K562 (cell line): ENCODE results near the gene HOXB7. TPM values are rescaled to one million over a fixed set of nuclear protein-coding genes. Genes with fewer than 3 reads are reported as not detected.
A peak's percentile ranks its signal among the peaks of the same experiment; 100 is the strongest.

Experiments used
- ATAC-seq: fragments of 200-7000 bp; cut with Tn5 transposase; 3 replicates; pipeline ENCODE4 v1.9.1; 2020; ENCODE audit warnings: moderate library complexity
- BruUV-seq: library from RNA; stranded (reverse); fragments of 400-500 nt; replicated peaks from 2 replicates; lab custom pipeline; 2021; lab: Mats Ljungman, UMichigan
- CTCF ChIA-PET: fragments of 300-600 bp; formaldehyde crosslinking; extraction: SDS; loops from one replicate; lab custom pipeline; 2021; ENCODE audit warnings: low intra/inter-chr PET ratio; lab: Yijun Ruan, JAX
- POLR2A ChIA-PET: fragments of 300-600, 350-650 bp; sonication (Branson Sonifier 250); formaldehyde crosslinking; extraction: SDS; loops from one replicate; lab custom pipeline; 2021; ENCODE audit warnings: antibody characterized with exemption, inconsistent platforms; lab: Yijun Ruan, JAX
- DNase-seq, 4 experiments: peaks; one replicate each; pipeline versions ENCODE4 v3.0.0 to v3.0.0-alpha.2; 2011 to 2018; ENCODE audit warnings: low spot score in 3 of 4, mixed read lengths in 3 of 4; ENCODE audit errors: extremely low read depth in 1 of 4
- FAIRE-seq: peaks from 2 replicates; lab custom pipeline; 2011; peaks lifted over from hg19 to GRCh38; lab: Jason Lieb, UNC
- H2AFZ ChIP-seq: 2 replicates; pipeline ENCODE4 v1.6.0; 2011; ENCODE audit warnings: low read depth, low read length, control low read depth, inconsistent platforms
- H3K27ac ChIP-seq: fragments of 200-600 bp; 3 replicates; pipeline ENCODE4 v1.8.0; 2011; ENCODE audit warnings: low read depth, mild to moderate bottlenecking, control low read depth, inconsistent platforms, low read length, moderate library complexity, mixed read lengths; ENCODE audit errors: extremely low read depth
- H3K27me3 ChIP-seq, 2 experiments: fragments of 300-600 bp in 1 of 2; 2 replicates in 1 of 2; 3 replicates in 1 of 2; pipeline versions ENCODE4 v1.6.0 to v1.8.0; 2011; ENCODE audit warnings: inconsistent platforms in 2 of 2, low read length in 2 of 2, mild to moderate bottlenecking in 1 of 2, mixed read lengths in 1 of 2, moderate library complexity in 1 of 2; ENCODE audit not compliant: control insufficient read depth in 2 of 2, insufficient read depth in 2 of 2
- H3K36me3 ChIP-seq: fragments of 300-600 bp; 3 replicates; pipeline ENCODE4 v1.8.0; 2011; ENCODE audit warnings: mild to moderate bottlenecking, low read length, inconsistent platforms; ENCODE audit not compliant: control insufficient read depth, insufficient read depth
- H3K4me1 ChIP-seq, 2 experiments: fragments of 200-600 bp in 1 of 2; replicated peaks in 1 of 2; 2 replicates in 1 of 2; 3 replicates in 1 of 2; pipeline versions ENCODE4 v1.5.1 to v1.8.0; 2011; ENCODE audit warnings: inconsistent platforms in 2 of 2, low read length in 2 of 2, mild to moderate bottlenecking in 1 of 2, mixed read lengths in 1 of 2, moderate library complexity in 1 of 2; ENCODE audit not compliant: control insufficient read depth in 2 of 2, insufficient read depth in 2 of 2
- H3K4me2 ChIP-seq: 2 replicates; pipeline ENCODE4 v1.6.1; 2011; ENCODE audit warnings: low read length, control low read depth, inconsistent platforms, mixed read lengths; ENCODE audit not compliant: insufficient read depth
- H3K4me3 ChIP-seq: fragments of 200-600 bp; sonication (generic), shearing (Covaris generic); 2 replicates; pipeline ENCODE4 v1.5.1; 2016; ENCODE audit warnings: control low read depth, inconsistent platforms
- H3K79me2 ChIP-seq: fragments of 200-600 bp; 3 replicates; pipeline ENCODE4 v1.8.0; 2011; ENCODE audit warnings: low read length, inconsistent platforms; ENCODE audit not compliant: control insufficient read depth, insufficient read depth
- H3K9ac ChIP-seq, 2 experiments: 2 replicates each; pipeline versions ENCODE4 v1.6.0 to v1.6.1; 2011; ENCODE audit warnings: low read depth in 2 of 2, low read length in 2 of 2, control low read depth in 1 of 2, inconsistent platforms in 1 of 2, mild to moderate bottlenecking in 1 of 2, mixed read lengths in 1 of 2; ENCODE audit not compliant: insufficient read depth in 1 of 2
- H3K9me1 ChIP-seq: one replicate; pipeline ENCODE4 v1.6.0; 2011; ENCODE audit warnings: inconsistent platforms, mild to moderate bottlenecking, low read length, moderate library complexity; ENCODE audit not compliant: control insufficient read depth, insufficient read depth
- H3K9me3 ChIP-seq: replicated peaks from 2 replicates; pipeline ENCODE4 v1.5.1; 2011; ENCODE audit warnings: low read depth, low read length, inconsistent platforms; ENCODE audit not compliant: control insufficient read depth, insufficient read depth
- H4K20me1 ChIP-seq: replicated peaks from 2 replicates; pipeline ENCODE4 v1.6.1; 2011; ENCODE audit warnings: low read length, inconsistent platforms, mixed read lengths; ENCODE audit not compliant: control insufficient read depth, insufficient read depth
- ARID1B ChIP-seq: fragments of 450-650 bp; IDR thresholded peaks from 2 replicates; pipeline ENCODE4 v1.6.1; 2016; ENCODE audit warnings: antibody characterized with exemption, mild to moderate bottlenecking, inconsistent platforms
- C11orf30 ChIP-seq: fragments of 450-650 bp; IDR thresholded peaks from 2 replicates; pipeline ENCODE4 v1.6.1; 2016; ENCODE audit warnings: low read depth, mild to moderate bottlenecking
- CEBPZ ChIP-seq: fragments of 150-350 bp; IDR thresholded peaks from 2 replicates; pipeline ENCODE4 v1.6.1; 2014; ENCODE audit warnings: low read depth, mild to moderate bottlenecking, low read length, borderline replicate concordance
- E2F5 ChIP-seq: sonication (generic); formaldehyde crosslinking; IDR thresholded peaks from 2 replicates; pipeline ENCODE4 v1.8.0; 2022; ENCODE audit warnings: mild to moderate bottlenecking, missing genetic modification reagents
- GTF2E2 ChIP-seq: fragments of 200-800 bp; sonication (Bioruptor generic); IDR thresholded peaks from 2 replicates; pipeline ENCODE4 v1.6.1; 2016; ENCODE audit warnings: missing genetic modification characterization, missing compliant biosample characterization
- MAFF ChIP-seq: IDR thresholded peaks from 2 replicates; pipeline ENCODE4 v1.6.1; 2012; ENCODE audit warnings: low read length, improper control_type of control experiment
- MAFK ChIP-seq: IDR thresholded peaks from 2 replicates; pipeline ENCODE4 v1.6.1; 2011; ENCODE audit warnings: low read length, improper control_type of control experiment
- MAX ChIP-seq: sonication (generic); formaldehyde crosslinking; IDR thresholded peaks from 2 replicates; pipeline ENCODE4 v1.9.0; 2022; ENCODE audit warnings: mild to moderate bottlenecking, missing genetic modification reagents
- MEIS2 ChIP-seq: fragments of 450-650 bp; IDR thresholded peaks from 2 replicates; pipeline ENCODE4 v1.6.1; 2014; ENCODE audit warnings: mild to moderate bottlenecking; ENCODE audit not compliant: partially characterized antibody
- PKNOX1 ChIP-seq: fragments of 450-650 bp; IDR thresholded peaks from 2 replicates; pipeline ENCODE4 v1.6.1; 2016
- POLR2G ChIP-seq: fragments of 200-400 bp; formaldehyde crosslinking; IDR thresholded peaks from 2 replicates; pipeline ENCODE4 v1.6.1; 2017; ENCODE audit warnings: low read depth, mild to moderate bottlenecking, antibody characterized with exemption, low read length, moderate library complexity
- SUPT5H ChIP-seq: fragments of 450-650 bp; IDR thresholded peaks from 2 replicates; pipeline ENCODE4 v1.6.1; 2016
- ZNF134 ChIP-seq: fragments of 250-450 bp; sonication (Bioruptor Pico); conservative IDR thresholded peaks from 2 replicates; pipeline ENCODE4 v1.4.0; 2020
- ZNF175 ChIP-seq: fragments of 200-800 bp; sonication (Bioruptor generic); IDR thresholded peaks from 2 replicates; pipeline ENCODE4 v1.6.1; 2016; ENCODE audit warnings: low read depth, mild to moderate bottlenecking, missing genetic modification characterization, missing compliant biosample characterization
- ZNF316 ChIP-seq: fragments of 450-650 bp; IDR thresholded peaks from 2 replicates; pipeline ENCODE4 v1.6.1; 2016
- ZNF644 ChIP-seq: fragments of 200-800 bp; sonication (Bioruptor generic); IDR thresholded peaks from 2 replicates; pipeline ENCODE4 v1.6.1; 2016; ENCODE audit warnings: low read depth, missing genetic modification characterization, missing compliant biosample characterization
- WGBS: fragments of 100-300 bp; shearing (Covaris generic); methylation state at CpG from one replicate; pipeline ENCODE4 v1.1.6; 2016; ENCODE audit warnings: low coverage, mixed read lengths; ENCODE audit not compliant: insufficient coverage; ENCODE audit errors: missing lambda C conversion rate; 5-methylcytosine and 5-hydroxymethylcytosine counted together
- in situ Hi-C: fragments of 300-500 bp; cut with MboI; formaldehyde crosslinking; loops from 4 replicates; pipeline ENCODE4 v1.15.0; 2018; ENCODE audit warnings: inconsistent platforms, mixed read lengths
- intact Hi-C: fragments of 100-400 bp; cut with micrococcal nuclease; formaldehyde crosslinking; loops from 2 replicates; pipeline ENCODE4 v1.14.2; 2022
- polyA plus RNA-seq, 8 experiments: library from polyadenylated mRNA; depleted of rRNA in 4 of 8; stranded (reverse) in 5 of 8; unstranded in 3 of 8; fragments of >200 nt; fragmentation: Nextera tagmentation in 2 of 8; fragmentation: Illumina TruSeq in 1 of 8; extraction: Ambion mirVana in 2 of 8; extraction: Trizol in 1 of 8; gene quantifications; 2 replicates each; pipeline versions ENCODE4 v1.2.1 to v1.2.3, GENCODE V29; 2011 to 2014; ENCODE audit warnings: inconsistent platforms in 1 of 8, missing spikeins in 1 of 8
- total RNA-seq, 7 experiments: library from RNA; depleted of rRNA in 6 of 7; stranded (reverse); fragments of >200 nt in 6 of 7; fragmentation: Illumina TruSeq in 2 of 7; extraction: Trizol in 2 of 7; gene quantifications; 2 replicates each; pipeline versions ENCODE4 v1.2.1 to v1.2.3, GENCODE V29; 2011 to 2021; ENCODE audit warnings: low replicate concordance in 1 of 7

Gene HOXB7
- total and polyA plus RNA-seq, 9 of the 15 experiments (the other 6 are each of a cell fraction or from before 2014, with no cell fraction given), result 5.5 to 16.7 (median 8.3) TPM

GRCh38 chr17:48569240-48569582, 41.6 kb downstream of the HOXB7 start (continued):
- TF ChIP-seq MAX (CRISPR knock-in tag), result no peak
- no peak for TF ChIP-seq ZNF175
- TF ChIP-seq E2F5 (CRISPR knock-in tag), result no peak
- no peak for TF ChIP-seq SUPT5H

- Histone ChIP-seq H3K4me3 (no peak overlapping the region), H3K27ac (no peak overlapping the region), H3K36me3 (peaks cover 94% of the 10 kb centered on the region; the same call in 2 of the 3 replicates), H2AFZ (no peak overlapping the region), H3K4me2 (no peak overlapping the region), H4K20me1 (no peaks in the 10 kb centered on the region; the same call in 1 of the 2 replicates), H3K9me3 (no peaks in the 10 kb centered on the region), H3K4me1 (peaks cover 37 to 44% of the 10 kb centered on the region in 2 experiments), H3K9ac (0 out of 4 replicates have a peak overlapping the region, but pooled peaks of 1 of the 2 experiments have one; percentile 7), H3K27me3 (no peaks in the 10 kb centered on the region), H3K79me2 (peaks cover 77% of the 10 kb centered on the region), H3K9me1 (no peaks in the 10 kb centered on the region)
- ATAC-seq, result no peak
- POLR2A ChIA-PET, result interaction anchor here (0.5 to 3.9 kb wide), 4 partner anchors 11 to 1220 kb away, joined by 3 to 21 read pairs (median 4); no protein-coding TSS in a partner anchor
- CTCF ChIA-PET, result no interaction called here
- in situ Hi-C loops (no loop called here), intact Hi-C loops (no loop called here)
- no peak for DNase-seq
- FAIRE-seq, result no peak
- 91% methylated on average over 32 of the region's 33 CpGs for WGBS
- BruUV-seq, result no TSS peak
- TF ChIP-seq ARID1B, result no peak
- TF ChIP-seq C11orf30, result peak; percentile 72
- TF ChIP-seq PKNOX1, result 0 out of 2 replicates have a peak, but pooled peaks have one; percentile 10
- TF ChIP-seq MEIS2, result peak; percentile 25
- TF ChIP-seq ZNF134 (CRISPR knock-in tag), result no peak
- peak; percentile 78 for TF ChIP-seq MAFF
- no peak for TF ChIP-seq ZNF644 (tag)
- TF ChIP-seq GTF2E2, result no peak
- TF ChIP-seq ZNF316, result peak; percentile 89
- TF ChIP-seq CEBPZ, result no peak
- TF ChIP-seq MAFK, result peak; percentile 81
- TF ChIP-seq POLR2G, result 0 out of 2 replicates have a peak, but pooled peaks have one; percentile 11
Measured at GRCh38 chr17:48568499-48569239, 42.1 kb downstream of the HOXB7 start.
